GM23248 (cell line): Measurements from ENCODE around the gene SH3D19. TPM values are rescaled to one million over a fixed set of nuclear protein-coding genes. Genes with fewer than 3 reads are reported as not detected.

Source experiments
- DNase-seq: peaks from one replicate; pipeline ENCODE4 v3.0.0-alpha.2; 2015
- H2AFZ ChIP-seq: fragments of 200-600 bp; sonication (generic); 2 replicates; pipeline ENCODE4 v1.6.1; 2016; ENCODE audit warnings: antibody characterized with exemption
- H3F3A ChIP-seq: fragments of 200-600 bp; sonication (generic); 2 replicates; pipeline ENCODE4 v1.6.1; 2016; ENCODE audit warnings: mild to moderate bottlenecking, antibody characterized with exemption, mixed run types; ENCODE audit not compliant: insufficient read depth
- H3K27ac ChIP-seq: fragments of 200-600 bp; sonication (generic); 2 replicates; pipeline ENCODE4 v1.5.1; 2016; ENCODE audit warnings: mild to moderate bottlenecking
- H3K27me3 ChIP-seq: fragments of 200-600 bp; sonication (generic); replicated peaks from 2 replicates; pipeline ENCODE4 v1.6.1; 2016; ENCODE audit warnings: mild to moderate bottlenecking; ENCODE audit not compliant: insufficient read depth
- H3K36me3 ChIP-seq: fragments of 200-600 bp; sonication (generic); 2 replicates; pipeline ENCODE4 v1.6.1; 2016; ENCODE audit warnings: low read depth, mild to moderate bottlenecking
- H3K4me1 ChIP-seq: fragments of 200-600 bp; sonication (generic); 2 replicates; pipeline ENCODE4 v1.6.1; 2016; ENCODE audit warnings: mild to moderate bottlenecking; ENCODE audit not compliant: insufficient read depth
- H3K4me2 ChIP-seq: fragments of 200-600 bp; sonication (generic); one replicate; pipeline ENCODE4 v1.6.1; 2016; ENCODE audit warnings: mild to moderate bottlenecking; ENCODE audit not compliant: unreplicated experiment
- H3K4me3 ChIP-seq: fragments of 200-600 bp; sonication (generic); 2 replicates; pipeline ENCODE4 v1.5.1; 2016; ENCODE audit warnings: mild to moderate bottlenecking
- H3K79me2 ChIP-seq: fragments of 200-600 bp; sonication (generic); 2 replicates; pipeline ENCODE4 v1.6.1; 2016; ENCODE audit warnings: mild to moderate bottlenecking; ENCODE audit not compliant: insufficient read depth
- H3K9ac ChIP-seq: fragments of 200-600 bp; sonication (generic); 2 replicates; pipeline ENCODE4 v1.6.1; 2016; ENCODE audit warnings: mild to moderate bottlenecking
- H3K9me2 ChIP-seq: fragments of 200-600 bp; sonication (generic); 2 replicates; pipeline ENCODE4 v1.6.1; 2016; ENCODE audit warnings: mixed run types, mild to moderate bottlenecking, moderate library complexity; ENCODE audit not compliant: insufficient read depth
- H3K9me3 ChIP-seq: fragments of 200-600 bp; sonication (generic); one replicate; pipeline ENCODE4 v1.6.1; 2017; ENCODE audit warnings: low read depth
- H4K20me1 ChIP-seq: fragments of 200-600 bp; sonication (generic); 2 replicates; pipeline ENCODE4 v1.6.0; 2016; ENCODE audit not compliant: insufficient read depth
- EZH2 ChIP-seq: fragments of 200-600 bp; sonication (generic); IDR thresholded peaks from 2 replicates; pipeline ENCODE4 v1.6.1; 2018; ENCODE audit warnings: antibody characterized with exemption, mild to moderate bottlenecking; ENCODE audit not compliant: insufficient read depth, poor library complexity, severe bottlenecking
- EZH2phosphoT487 ChIP-seq: fragments of 200-600 bp; sonication (generic); IDR thresholded peaks from 2 replicates; pipeline ENCODE4 v1.6.1; 2018; ENCODE audit warnings: antibody characterized with exemption, moderate library complexity, mild to moderate bottlenecking, low read depth; ENCODE audit not compliant: insufficient read depth
- WGBS, 2 experiments: methylation state at CpG; one replicate each; pipeline ENCODE4 v1.1.6; 2015 to 2017; ENCODE audit warnings: low lambda C conversion rate in 2 of 2, low coverage in 1 of 2; ENCODE audit errors: missing lambda C conversion rate in 2 of 2; 5-methylcytosine and 5-hydroxymethylcytosine counted together
- in situ Hi-C: fragments of 300-500 bp; cut with MboI; formaldehyde crosslinking; loops from 2 replicates; pipeline ENCODE4 v1.15.0; 2020
- polyA plus RNA-seq: library from polyadenylated mRNA; unstranded; fragments of >200 nt; fragmentation: Nextera tagmentation; extraction: Ambion mirVana; gene quantifications from 2 replicates; pipeline ENCODE4 v1.2.1, GENCODE V29; 2016
- total RNA-seq: library from RNA; depleted of rRNA; stranded (reverse); fragments of >200 nt; shearing (Covaris generic); gene quantifications from 2 replicates; pipeline ENCODE4 v1.2.3, GENCODE V29; 2014

SH3D19 gene
- total and polyA plus RNA-seq, 2 experiments from 2014 or later: 29.1 to 47.8 TPM

DNA sequence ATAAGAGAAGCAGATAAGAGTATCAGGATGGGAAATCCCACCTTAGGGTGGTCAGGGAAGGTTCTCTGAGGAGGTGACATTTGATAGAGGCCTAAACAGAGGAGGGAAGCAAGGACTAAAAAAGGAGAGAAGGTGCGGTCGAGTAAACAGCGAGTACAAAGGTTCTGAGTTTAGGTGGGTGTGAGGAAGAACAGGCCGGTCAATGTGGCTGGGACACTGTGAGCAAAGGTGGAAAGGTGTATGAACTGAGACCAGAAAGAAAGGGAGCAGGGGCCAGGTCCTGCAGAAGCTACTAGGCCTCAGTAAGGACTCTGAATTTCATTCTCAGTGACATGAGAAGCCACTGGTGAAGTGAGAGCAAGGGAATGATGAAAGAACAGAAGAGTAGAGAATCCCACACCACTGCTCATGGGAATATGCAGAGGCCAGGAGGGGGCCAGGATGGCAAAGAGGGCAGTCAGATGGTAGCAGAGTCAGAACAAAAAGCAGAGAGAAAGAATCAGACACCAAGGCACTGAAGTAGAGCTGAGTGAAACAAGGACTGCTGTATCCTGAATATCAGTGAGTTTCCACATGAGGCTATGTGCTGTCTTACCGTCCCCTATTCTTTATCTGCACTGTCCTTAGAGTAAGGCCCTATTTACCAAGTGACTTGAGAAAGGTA is 30.4 kb downstream of the SH3D19 start:
- Histone ChIP-seq H3K9ac (no peak overlapping the region), H3K9me2 (no peaks in the 10 kb centered on the region), H3K36me3 (no peaks in the 10 kb centered on the region), H3K27ac (no peak overlapping the region), H3F3A (peaks cover 11% of the 10 kb centered on the region), H3K4me1 (peaks cover 13% of the 10 kb centered on the region), H3K4me3 (no peak overlapping the region), H2AFZ (no peak overlapping the region), H3K79me2 (no peaks in the 10 kb centered on the region), H3K4me2 (no peak overlapping the region), H3K27me3 (no peaks in the 10 kb centered on the region), H4K20me1 (no peaks in the 10 kb centered on the region), H3K9me3 (no peaks in the 10 kb centered on the region)
- 99% methylated on average over 5 of the region's 5 CpGs for WGBS, 2 experiments
- TF ChIP-seq EZH2 (no peak), EZH2phosphoT487 (no peak)
- in situ Hi-C loops: no loop called here
- DNase-seq: no peak

DNA sequence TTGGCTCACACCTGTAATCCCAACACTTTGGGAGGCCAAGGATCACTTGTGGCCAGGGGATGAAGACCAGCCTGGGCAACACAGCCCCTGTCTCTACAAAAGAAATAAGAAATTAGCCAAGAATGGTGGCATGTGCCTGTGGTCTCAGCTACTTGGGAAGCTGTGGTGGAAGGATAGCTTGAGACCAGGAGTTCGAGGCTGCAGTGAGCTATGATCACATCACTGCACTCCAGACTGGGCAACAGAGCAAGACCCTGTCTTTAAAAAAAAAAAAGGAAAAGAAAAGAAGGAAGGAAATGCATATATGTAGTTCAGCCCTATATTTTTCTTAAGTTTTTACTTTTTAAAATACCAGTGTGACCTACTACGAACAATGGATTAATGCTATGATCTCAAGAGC is 33.4 kb downstream of the SH3D19 start:
- in situ Hi-C loops: no loop called here
- H3K4me1 ChIP-seq: peaks cover 13% of the 10 kb centered on the region
- H3F3A ChIP-seq: peaks cover 11% of the 10 kb centered on the region
- DNase-seq: no peak
- peak overlapping the region; percentile 29 for H3K4me2 ChIP-seq
- no peaks in the 10 kb centered on the region for H3K36me3 ChIP-seq
- TF ChIP-seq EZH2 (no peak), EZH2phosphoT487 (no peak)
- 97 to 100% methylated on average over 2 of the region's 2 CpGs for WGBS, 2 experiments
- H3K9me2 ChIP-seq: no peaks in the 10 kb centered on the region
- H3K9ac ChIP-seq: no peak overlapping the region
- H3K4me3 ChIP-seq: no peak overlapping the region
- peak overlapping the region; percentile 28; the same call in 1 of the 2 replicates for H3K27ac ChIP-seq
- H2AFZ ChIP-seq: no peak overlapping the region
- H4K20me1 ChIP-seq: no peaks in the 10 kb centered on the region
- no peaks in the 10 kb centered on the region for H3K27me3 ChIP-seq
- H3K79me2 ChIP-seq: no peaks in the 10 kb centered on the region
- no peaks in the 10 kb centered on the region for H3K9me3 ChIP-seq

DNA sequence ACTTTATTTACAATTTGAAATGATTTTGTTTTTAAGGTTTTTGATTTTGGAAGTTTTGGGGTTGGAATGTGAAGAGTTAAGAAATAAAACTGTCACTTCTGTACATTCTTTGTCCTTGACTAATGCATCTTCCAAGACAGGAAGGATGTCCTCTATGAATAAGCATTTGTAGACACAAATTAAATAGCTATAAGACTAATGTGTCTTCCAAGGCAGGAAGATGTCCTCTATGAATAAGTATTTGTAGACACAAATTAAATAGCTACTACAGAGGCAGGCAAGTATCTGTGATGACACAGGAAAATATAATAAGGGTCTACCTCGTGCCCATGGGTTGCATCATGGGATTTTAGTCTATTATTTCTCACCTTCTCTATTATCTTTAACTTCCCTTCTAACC is 33.9 kb downstream of the SH3D19 start:
- peaks cover 11% of the 10 kb centered on the region for H3F3A ChIP-seq
- no peaks in the 10 kb centered on the region for H3K9me3 ChIP-seq
- H4K20me1 ChIP-seq: no peaks in the 10 kb centered on the region
- peak overlapping the region; percentile 28; the same call in 1 of the 2 replicates for H3K27ac ChIP-seq
- H3K79me2 ChIP-seq: no peaks in the 10 kb centered on the region
- H3K4me3 ChIP-seq: no peak overlapping the region
- H3K9ac ChIP-seq: no peak overlapping the region
- no peak overlapping the region for H2AFZ ChIP-seq
- H3K9me2 ChIP-seq: no peaks in the 10 kb centered on the region
- TF ChIP-seq EZH2 (no peak), EZH2phosphoT487 (no peak)
- H3K27me3 ChIP-seq: no peaks in the 10 kb centered on the region
- peaks cover 13% of the 10 kb centered on the region for H3K4me1 ChIP-seq
- in situ Hi-C loops: no loop called here
- no peaks in the 10 kb centered on the region for H3K36me3 ChIP-seq
- DNase-seq: peak; percentile 48
- peak overlapping the region; percentile 29 for H3K4me2 ChIP-seq
- WGBS, 2 experiments: 0 to 4% methylated on average over 1 of the region's 1 CpG

DNA sequence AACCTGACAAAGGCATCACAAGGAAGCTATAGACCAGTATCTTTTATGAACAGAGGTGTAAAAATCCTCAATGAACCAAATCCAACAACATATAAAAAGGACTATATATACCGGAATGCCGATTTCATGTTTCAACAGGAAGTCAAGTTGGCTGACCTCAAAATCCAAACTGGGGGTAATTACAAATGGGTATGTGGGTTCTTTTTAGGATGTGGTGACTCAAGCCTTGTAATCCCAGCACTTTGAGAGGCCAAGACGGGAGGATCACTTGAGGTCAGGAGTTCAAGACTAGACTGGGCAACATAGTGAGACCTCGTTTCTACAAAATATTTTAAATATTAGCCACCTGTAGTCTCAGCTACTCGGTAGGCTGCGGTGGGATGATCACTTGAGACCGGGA is 38.0 kb downstream of the SH3D19 start:
- H3K4me2 ChIP-seq: no peak overlapping the region
- H3K27ac ChIP-seq: no peak overlapping the region
- peaks cover 9% of the 10 kb centered on the region for H3F3A ChIP-seq
- peaks cover 13% of the 10 kb centered on the region for H3K4me1 ChIP-seq
- H4K20me1 ChIP-seq: no peaks in the 10 kb centered on the region
- H2AFZ ChIP-seq: no peak overlapping the region
- no peaks in the 10 kb centered on the region; the same call in 1 of the 2 replicates for H3K9me2 ChIP-seq
- TF ChIP-seq EZH2phosphoT487 (no peak), EZH2 (no peak)
- H3K79me2 ChIP-seq: no peaks in the 10 kb centered on the region
- no peak overlapping the region for H3K4me3 ChIP-seq
- H3K36me3 ChIP-seq: no peaks in the 10 kb centered on the region
- 88 to 90% methylated on average over 7 of the region's 7 CpGs for WGBS, 2 experiments
- H3K27me3 ChIP-seq: no peaks in the 10 kb centered on the region
- in situ Hi-C loops: no loop called here
- DNase-seq: no peak
- no peaks in the 10 kb centered on the region for H3K9me3 ChIP-seq
- no peak overlapping the region for H3K9ac ChIP-seq
